Measurements from ENCODE around the gene TBX21.

The TBX21 gene

DNA sequence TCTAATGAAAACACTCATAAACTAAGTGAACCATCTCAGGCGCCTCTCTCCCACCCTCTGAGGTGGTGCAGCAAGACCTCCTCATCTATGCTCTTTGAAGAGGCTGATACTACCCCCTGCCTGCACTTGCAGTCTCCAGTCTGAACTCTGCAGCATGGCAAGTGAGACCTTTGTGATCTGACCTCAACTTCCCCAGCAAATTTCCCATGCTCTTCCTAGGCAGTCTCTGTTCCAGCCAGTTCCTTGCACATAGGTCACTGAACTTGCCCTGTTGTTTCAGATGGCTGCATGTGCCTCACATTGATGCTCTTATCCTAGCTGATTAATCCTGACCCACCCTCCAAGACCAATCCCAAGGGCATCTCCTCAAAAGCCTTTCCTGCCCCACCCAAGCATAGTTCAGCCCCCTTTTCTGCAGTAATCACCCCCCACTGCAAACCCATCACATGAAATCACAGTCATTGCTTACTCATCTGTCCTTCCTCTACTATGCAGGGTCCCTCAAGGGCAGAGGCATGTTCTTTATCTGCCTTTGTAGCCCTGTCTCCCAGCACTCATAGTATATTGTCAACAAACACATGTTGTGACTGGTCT is 42.0 kb downstream of the TBX21 start:
- DNase-seq (ENCODE audit: low read depth): no peak

DNA sequence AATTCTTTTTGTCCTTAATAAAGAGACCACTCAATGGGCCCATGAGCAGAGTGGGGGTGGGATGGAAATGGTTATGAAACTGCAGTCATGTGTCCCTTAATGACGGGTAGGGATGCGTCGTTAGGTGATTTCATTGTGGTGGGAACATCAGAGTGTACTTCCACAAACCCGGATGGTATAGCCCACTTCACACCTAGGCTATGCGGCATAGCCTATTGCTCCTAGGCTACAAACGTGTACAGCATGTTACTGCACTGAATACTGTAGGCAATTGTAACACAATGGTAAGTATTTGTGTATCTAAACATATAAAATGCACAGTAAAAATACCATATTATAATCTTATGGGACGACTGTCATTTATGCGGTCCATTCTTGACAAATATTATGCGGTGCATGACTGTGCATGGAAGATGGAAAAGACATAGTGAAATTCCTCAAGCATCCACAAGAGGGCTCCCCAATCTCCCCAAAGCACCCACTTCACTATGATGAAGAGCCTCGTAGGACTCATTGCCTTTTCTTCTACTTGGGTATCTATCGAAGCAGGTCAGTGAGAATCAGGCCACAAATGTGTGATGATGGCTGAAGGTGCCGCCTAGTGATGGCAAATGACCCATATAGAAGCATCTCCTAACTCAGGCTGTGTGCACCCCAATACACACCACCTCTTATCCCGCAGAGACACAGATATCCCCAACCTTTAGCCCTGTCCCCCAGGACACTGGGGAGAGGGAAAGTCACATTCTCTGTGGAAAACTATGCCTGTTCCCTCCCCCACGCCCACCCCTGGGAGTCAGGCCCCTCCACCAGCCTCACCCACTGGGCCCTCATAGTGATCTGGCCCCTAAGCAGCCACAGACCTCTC is 43.5 kb downstream of the TBX21 start:
- DNase-seq (ENCODE audit: low read depth): no peak

DNA sequence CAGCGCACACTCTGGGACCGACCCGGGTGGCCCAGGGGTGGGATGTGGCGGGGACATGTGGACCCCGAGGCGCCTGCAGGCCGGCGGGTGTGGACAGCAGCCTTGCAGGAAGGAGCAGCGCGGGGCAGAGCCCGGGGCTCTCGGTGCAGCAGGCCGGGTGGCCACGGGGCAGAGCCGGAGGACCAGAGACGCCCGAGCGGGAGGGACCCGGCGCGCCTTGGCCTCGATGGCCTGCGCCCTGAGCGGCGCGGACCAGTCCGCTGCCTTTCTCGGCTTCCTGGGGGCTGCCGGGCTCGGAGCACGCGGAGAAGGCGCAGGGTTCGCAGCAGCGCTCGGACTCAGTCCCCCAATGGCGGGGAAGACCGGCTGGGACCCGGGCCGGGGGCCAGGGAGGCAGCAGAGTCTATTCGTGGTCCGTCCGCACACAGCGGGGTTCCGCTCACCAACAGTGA is 45.2 kb downstream of the TBX21 start:
- DNase-seq (ENCODE audit: low read depth): no peak

DNA sequence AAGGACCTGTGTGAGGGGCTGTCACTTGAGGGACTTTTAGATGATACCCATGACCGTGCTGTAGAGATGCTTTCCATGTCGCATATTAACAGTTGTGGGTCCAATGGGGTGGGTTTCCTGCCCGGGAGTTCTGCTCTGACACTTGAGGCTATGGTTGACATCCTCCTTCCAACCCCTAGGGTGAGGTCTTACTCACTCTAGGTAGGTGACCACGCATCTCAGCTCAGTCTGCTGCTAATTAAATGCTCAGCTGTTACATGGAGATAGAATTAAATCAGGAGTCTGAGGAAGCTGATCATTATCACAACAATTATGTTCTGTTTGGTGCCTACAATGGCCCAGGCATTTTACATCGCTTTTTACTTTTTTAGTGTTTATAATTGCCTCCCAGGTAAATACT is 48.4 kb downstream of the TBX21 start:
- no peak for DNase-seq (ENCODE audit: low read depth)

DNA sequence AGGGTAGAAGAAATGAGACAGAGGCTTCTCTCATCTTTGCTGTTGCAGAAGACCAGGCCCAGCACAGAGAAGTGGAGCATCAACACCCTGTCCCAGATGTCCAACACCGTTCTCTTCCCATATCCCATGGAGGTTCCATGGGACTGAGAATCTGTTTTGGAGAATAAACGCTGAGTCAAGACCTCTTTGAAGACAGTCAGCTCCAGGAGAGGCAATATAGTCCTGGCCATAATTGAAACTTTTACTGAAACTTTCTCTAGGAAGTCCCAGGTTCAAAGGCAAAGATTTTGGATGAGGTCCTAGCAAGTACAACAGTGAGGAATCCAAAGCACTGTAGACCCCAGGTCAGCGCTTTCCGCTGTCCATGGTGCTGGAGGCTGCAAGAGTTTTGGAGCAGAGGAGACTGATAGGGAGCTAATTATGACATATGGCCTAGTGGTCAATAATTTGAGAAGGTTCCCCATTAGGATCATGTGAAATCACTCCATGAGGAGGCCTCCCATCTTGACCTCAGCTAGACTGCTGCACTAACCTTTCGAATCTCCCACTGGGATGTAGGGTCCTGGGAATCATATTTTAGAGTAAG is 52.6 kb downstream of the TBX21 start:
- DNase-seq (ENCODE audit: low read depth): no peak

DNA sequence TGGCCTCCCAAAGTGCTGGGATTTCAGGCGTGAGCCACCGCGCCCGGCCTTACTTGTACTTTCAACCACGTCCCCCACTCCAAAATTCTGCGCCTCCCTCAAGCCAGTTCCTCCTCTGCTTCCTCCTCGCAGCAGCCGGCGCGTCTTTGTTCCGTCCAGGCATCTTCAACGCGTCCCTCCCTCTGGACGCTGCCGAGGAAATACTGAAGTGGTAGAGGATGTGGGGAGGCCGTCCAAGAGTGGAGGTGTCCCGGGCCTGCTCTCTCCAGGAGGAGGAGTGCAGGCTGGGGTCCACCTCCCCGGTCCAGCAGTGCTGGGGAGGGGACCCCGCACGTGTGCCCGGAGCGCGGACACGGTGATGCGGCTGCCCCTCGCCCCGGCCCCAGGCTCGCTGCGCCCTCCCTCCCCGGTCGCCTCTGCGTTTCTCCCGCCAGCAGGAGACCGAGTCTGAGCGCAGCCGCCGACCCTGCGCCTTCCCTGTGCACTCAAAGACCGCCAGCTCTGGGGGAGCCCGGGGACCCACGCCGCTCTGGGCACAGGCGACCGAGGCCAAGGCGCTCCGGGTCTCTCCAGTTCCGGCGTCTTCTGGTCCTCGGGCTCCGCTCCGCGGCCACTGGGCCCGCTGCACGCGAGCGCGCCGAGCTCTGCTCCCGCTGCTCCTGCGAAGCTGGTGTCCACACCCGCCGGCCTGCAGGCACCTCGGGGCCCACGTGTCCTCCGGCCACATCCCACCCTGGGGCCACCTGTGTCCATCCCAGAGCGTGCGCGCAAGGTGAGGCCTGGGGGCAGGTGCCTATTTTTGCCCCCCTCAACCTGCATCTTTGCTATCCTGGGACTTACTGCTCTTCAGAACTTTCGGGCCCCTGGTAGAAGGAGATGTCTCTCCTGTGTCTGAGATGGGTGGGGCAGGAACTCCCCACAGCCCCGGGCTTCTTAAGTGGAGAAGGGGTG is 56.9 kb downstream of the TBX21 start:
- peak; percentile 37 for DNase-seq (ENCODE audit: low read depth)

DNA sequence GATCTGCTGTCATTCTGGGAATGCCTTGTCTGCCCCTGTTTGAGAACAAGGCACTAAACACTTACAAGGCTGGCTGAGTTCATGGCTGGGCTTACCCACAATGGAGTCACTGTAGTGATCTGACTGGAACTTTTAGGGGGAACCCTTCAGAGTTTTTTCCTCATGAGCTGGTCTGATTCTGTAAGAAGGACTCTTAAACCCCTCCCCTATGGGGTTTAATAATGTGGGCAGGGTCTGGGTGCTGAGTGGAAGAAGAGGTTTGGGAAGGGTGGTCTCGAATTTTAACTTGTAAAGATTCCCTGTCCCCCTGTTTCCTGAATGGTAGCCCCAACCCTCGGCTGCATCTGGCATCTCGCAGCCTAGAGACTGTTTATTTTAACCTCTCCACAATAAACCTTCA is 58.0 kb downstream of the TBX21 start:
- DNase-seq (ENCODE audit: low read depth): no peak

DNA sequence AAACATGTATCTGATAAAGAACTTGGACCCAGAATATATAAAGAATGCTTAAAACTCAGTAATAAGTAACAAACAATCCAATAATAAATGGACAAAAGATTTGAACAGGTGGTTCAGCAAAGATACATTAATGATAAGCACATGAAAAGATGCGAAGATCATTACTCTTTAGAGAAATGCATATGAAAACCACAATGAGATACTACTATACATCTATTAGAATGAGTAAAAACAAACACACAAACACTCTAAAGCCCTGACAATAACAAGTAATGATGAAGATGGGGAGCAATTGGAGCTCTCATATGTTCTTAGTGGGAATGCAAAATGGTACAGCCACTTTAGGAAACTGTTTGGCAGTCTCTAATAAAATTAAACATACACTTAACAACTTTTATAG is 59.4 kb downstream of the TBX21 start:
- no peak for DNase-seq (ENCODE audit: low read depth)

DNA sequence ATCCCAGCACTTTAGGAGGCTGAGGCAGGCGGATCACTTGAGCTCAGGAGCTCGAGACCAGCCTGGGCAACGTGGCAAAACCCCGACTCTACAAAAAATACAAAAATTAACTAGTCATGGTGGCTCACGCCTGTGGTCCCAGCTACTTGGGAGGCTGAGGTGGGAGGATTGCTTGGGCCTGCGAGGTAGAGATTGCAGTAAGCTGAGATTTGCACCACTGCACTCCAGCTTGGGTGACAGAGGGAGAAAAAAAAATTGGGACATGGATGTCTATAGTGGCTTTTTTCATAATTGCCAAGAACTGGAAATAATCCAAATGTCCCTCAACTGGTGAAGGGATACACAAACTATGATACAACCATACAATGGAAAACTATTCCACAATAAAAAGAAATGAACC is 59.9 kb downstream of the TBX21 start:
- DNase-seq (ENCODE audit: low read depth): no peak

Data from stimulated activated CD8-positive, alpha-beta memory T cell treated with anti-CD3 and anti-CD28 coated beads, Interleukin-12 subunit alpha, Interleukin-12 subunit beta, amount 100 ng/mL, for 4 hours (primary cell).